Endothelial cell of umbilical vein (primary cell): Measurements from ENCODE around the gene CGB2. TPM values are rescaled to one million over a fixed set of nuclear protein-coding genes. Genes with fewer than 3 reads are reported as not detected.

Experiments
- BruUV-seq: library from RNA; stranded (reverse); fragments of 400-500 nt; replicated peaks from 2 replicates; lab custom pipeline; 2021; lab: Mats Ljungman, UMichigan
- CTCF ChIA-PET: fragments of 300-600, 350-600 bp; sonication (Branson Sonifier 250); formaldehyde crosslinking; loops from one replicate; lab custom pipeline; 2021; ENCODE audit warnings: antibody characterized with exemption, inconsistent platforms; lab: Charles Lee
- POLR2A ChIA-PET: fragments of 300-600, 350-600 bp; sonication (Branson Sonifier 250); formaldehyde crosslinking; loops from one replicate; lab custom pipeline; 2021; ENCODE audit warnings: antibody characterized with exemption, inconsistent platforms; lab: Charles Lee
- DNase-seq: peaks from one replicate; pipeline ENCODE4 v3.0.0-alpha.2; 2011; ENCODE audit warnings: low read depth, low spot score
- FAIRE-seq: peaks from 2 replicates; lab custom pipeline; 2011; peaks lifted over from hg19 to GRCh38; lab: Jason Lieb, UNC
- H2AFZ ChIP-seq: 2 replicates; pipeline ENCODE4 v1.6.0; 2012; ENCODE audit warnings: low read depth, low read length, control low read depth, inconsistent platforms
- H3K27ac ChIP-seq: 2 replicates; pipeline ENCODE4 v1.5.1; 2011; ENCODE audit warnings: low read depth, mild to moderate bottlenecking, control low read depth, low read length, moderate library complexity; ENCODE audit not compliant: insufficient read depth
- H3K27me3 ChIP-seq, 2 experiments: 2 replicates each; pipeline versions ENCODE4 v1.6.0 to v1.6.1; 2011; ENCODE audit warnings: low read length in 2 of 2, mixed read lengths in 1 of 2; ENCODE audit not compliant: control insufficient read depth in 2 of 2, insufficient read depth in 2 of 2
- H3K36me3 ChIP-seq, 2 experiments: 2 replicates in 1 of 2; 3 replicates in 1 of 2; pipeline ENCODE4 v1.5.1; 2011; ENCODE audit warnings: low read length in 2 of 2, mild to moderate bottlenecking in 1 of 2, moderate library complexity in 1 of 2; ENCODE audit not compliant: control insufficient read depth in 2 of 2, insufficient read depth in 2 of 2; ENCODE audit errors: extremely low read depth in 1 of 2
- H3K4me1 ChIP-seq: 3 replicates; pipeline ENCODE4 v1.5.1; 2011; ENCODE audit warnings: mild to moderate bottlenecking, low read length; ENCODE audit not compliant: control insufficient read depth, insufficient read depth; ENCODE audit errors: extremely low read depth
- H3K4me2 ChIP-seq: 2 replicates; pipeline ENCODE4 v1.6.1; 2011; ENCODE audit warnings: low read length, control low read depth, mixed read lengths; ENCODE audit not compliant: insufficient read depth
- H3K4me3 ChIP-seq, 3 experiments: fragments of 200-600 bp in 1 of 3; sonication (generic), shearing (Covaris generic) in 1 of 3; replicated peaks in 1 of 3; 2 replicates each; pipeline ENCODE4 v1.5.1; 2011 to 2016; ENCODE audit warnings: control low read depth in 3 of 3, low read length in 3 of 3, mild to moderate bottlenecking in 2 of 3, inconsistent platforms in 1 of 3, low read depth in 1 of 3, moderate library complexity in 1 of 3; ENCODE audit not compliant: insufficient read depth in 1 of 3
- H3K79me2 ChIP-seq: 2 replicates; pipeline ENCODE4 v1.6.0; 2012; ENCODE audit warnings: low read length, inconsistent platforms; ENCODE audit not compliant: control insufficient read depth, insufficient read depth
- H3K9ac ChIP-seq: replicated peaks from 2 replicates; pipeline ENCODE3; 2011; ENCODE audit warnings: low read length, control low read depth; ENCODE audit not compliant: insufficient read depth; ENCODE audit errors: extremely low read depth
- H3K9me1 ChIP-seq: replicated peaks from 3 replicates; pipeline ENCODE4 v1.6.0; 2011; ENCODE audit warnings: mild to moderate bottlenecking, low read length; ENCODE audit not compliant: control insufficient read depth, insufficient read depth; ENCODE audit errors: extremely low read depth
- H3K9me3 ChIP-seq: replicated peaks from 2 replicates; pipeline ENCODE4 v1.5.1; 2012; ENCODE audit warnings: low read length, inconsistent platforms; ENCODE audit not compliant: control insufficient read depth, insufficient read depth
- H4K20me1 ChIP-seq: replicated peaks from 2 replicates; pipeline ENCODE3; 2011; ENCODE audit warnings: mild to moderate bottlenecking, low read length; ENCODE audit not compliant: control insufficient read depth, insufficient read depth; ENCODE audit errors: extremely low read depth
- CTCF ChIP-seq, 2 donors: IDR thresholded peaks; 1 replicate in 1 of 2; 2 replicates in 1 of 2; pipeline ENCODE4 v1.5.1; 2011; ENCODE audit warnings: low read length in 2 of 2, mild to moderate bottlenecking in 2 of 2, moderate library complexity in 2 of 2, control low read depth in 1 of 2, inconsistent platforms in 1 of 2, low read depth in 1 of 2; ENCODE audit not compliant: insufficient read depth in 1 of 2; ENCODE audit errors: extremely low read depth in 1 of 2
- EZH2 ChIP-seq: IDR thresholded peaks from 2 replicates; pipeline ENCODE4 v1.6.1; 2012; ENCODE audit warnings: borderline replicate concordance, low read depth, mild to moderate bottlenecking, moderate library complexity, low read length, inconsistent platforms; ENCODE audit not compliant: severe bottlenecking
- FOS ChIP-seq: IDR thresholded peaks from 2 replicates; pipeline ENCODE4 v1.6.1; 2011; ENCODE audit warnings: mild to moderate bottlenecking, low read length, moderate library complexity, borderline replicate concordance; ENCODE audit not compliant: insufficient read depth
- GATA2 ChIP-seq: IDR thresholded peaks from 2 replicates; pipeline ENCODE4 v1.7.0; 2011; ENCODE audit warnings: low read depth, mild to moderate bottlenecking, moderate library complexity, mixed read lengths, low read length; ENCODE audit not compliant: insufficient read length, insufficient read depth
- JUN ChIP-seq: IDR thresholded peaks from 2 replicates; pipeline ENCODE4 v1.6.1; 2011; ENCODE audit warnings: borderline replicate concordance, low read depth; ENCODE audit not compliant: insufficient read length, insufficient read depth
- MAX ChIP-seq: IDR thresholded peaks from 2 replicates; pipeline ENCODE4 v1.6.1; 2011; ENCODE audit not compliant: insufficient read depth, insufficient read length
- MYC ChIP-seq: IDR thresholded peaks from one replicate; pipeline ENCODE4 v1.6.1; 2011; ENCODE audit warnings: mild to moderate bottlenecking, low read depth, low read length
- POLR2A ChIP-seq: IDR thresholded peaks from 2 replicates; pipeline ENCODE4 v1.6.1; 2012; ENCODE audit warnings: low read depth, mild to moderate bottlenecking, control low read depth, low read length
- POLR2AphosphoS5 ChIP-seq: IDR thresholded peaks from 2 replicates; pipeline ENCODE4 v1.6.1; 2012; ENCODE audit warnings: low read depth, mild to moderate bottlenecking, control low read depth, low read length, moderate library complexity; ENCODE audit not compliant: insufficient read depth
- dilution Hi-C: fragments of 300-500 bp; cut with MboI; formaldehyde crosslinking; loops from one replicate; pipeline ENCODE4 v1.15.0; 2019; ENCODE audit warnings: low sequenced_read_pairs; ENCODE audit not compliant: extremely low pct_ligation_motif_present
- intact Hi-C: fragments of 100-400 bp; cut with micrococcal nuclease; formaldehyde crosslinking; loops from one replicate; pipeline ENCODE4 v1.10.0; 2022
- polyA plus RNA-seq, 4 experiments: library from polyadenylated mRNA; depleted of rRNA in 3 of 4; stranded (reverse) in 3 of 4; unstranded in 1 of 4; fragments of >200 nt; gene quantifications; 2 replicates each; pipeline versions ENCODE4 v1.2.1 to v1.2.3, GENCODE V29; 2011 to 2012; ENCODE audit warnings: missing spikeins in 1 of 4
- total RNA-seq: library from RNA; stranded (reverse); gene quantifications from 2 replicates; pipeline ENCODE4 v1.2.3, GENCODE V29; 2021

The CGB2 gene
- total and polyA plus RNA-seq, 2 donors (not counting 3 experiments of a cell fraction or from before 2014, with no cell fraction given), result not detected

GRCh38 chr19:49004964-49005614 lies 26.6 kb upstream of the CGB2 start:
- POLR2A ChIA-PET, result no interaction called here

More at GRCh38 chr19:49004964-49005614, 26.6 kb upstream of the CGB2 start:
- Histone ChIP-seq H3K36me3 (peaks cover 8 to 28% of the 10 kb centered on the region in 2 experiments), H3K27me3 (no peaks in the 10 kb centered on the region), H3K79me2 (peaks cover 1% of the 10 kb centered on the region), H2AFZ (no peak overlapping the region), H3K4me2 (no peak overlapping the region), H3K4me1 (no peaks in the 10 kb centered on the region), H4K20me1 (no peaks in the 10 kb centered on the region), H3K9me3 (no peaks in the 10 kb centered on the region), H3K4me3 (no peak overlapping the region), H3K9ac (no peak overlapping the region), H3K27ac (no peak overlapping the region), H3K9me1 (no peaks in the 10 kb centered on the region)
- FAIRE-seq (no peak), DNase-seq (no peak)
- intact Hi-C loops, result no loop called here
- dilution Hi-C loops, result no loop called here
- no TSS peak for BruUV-seq
- TF ChIP-seq GATA2 (no peak), MYC (no peak), EZH2 (no peak), FOS (no peak), JUN (no peak), CTCF (IDR thresholded peaks at IDR 0.05; ENCODE audit: extremely low read depth in 1 of 2, insufficient read depth in 1 of 2, low read depth in 1 of 2, low read length in 2 of 2) (no peak), POLR2AphosphoS5 (no peak), POLR2A (no peak), MAX (no peak)
- CTCF ChIA-PET, result interaction anchor here (1.8 kb wide), 1 partner anchor 13 kb away, joined by 4 read pairs; no protein-coding TSS in a partner anchor
